GM12878 (cell line): Measurements from ENCODE around the gene FBLN1.

ENCODE experiments used
- ATF2 ChIP-seq: IDR thresholded peaks from 2 replicates; pipeline ENCODE4 v1.6.1; 2012; ENCODE audit warnings: low read length, inconsistent platforms
- CTCF ChIP-seq, 3 experiments: IDR thresholded peaks in 2 of 3; conservative IDR thresholded peaks in 1 of 3; 2 replicates each; pipeline ENCODE4 v1.5.1; 2011; ENCODE audit warnings: low read depth in 3 of 3, low read length in 3 of 3, mild to moderate bottlenecking in 3 of 3, control low read depth in 2 of 3, moderate library complexity in 2 of 3, inconsistent platforms in 1 of 3, mixed read lengths in 1 of 3; ENCODE audit not compliant: control insufficient read depth in 2 of 3, insufficient read depth in 1 of 3; ENCODE audit errors: extremely low read depth in 1 of 3
- EZH2 ChIP-seq: IDR thresholded peaks from 2 replicates; pipeline ENCODE4 v1.6.1; 2012; ENCODE audit warnings: low read depth, mild to moderate bottlenecking, control low read depth, inconsistent platforms, low read length, borderline replicate concordance; ENCODE audit not compliant: control insufficient read depth
- JUNB ChIP-seq: IDR thresholded peaks from 2 replicates; pipeline ENCODE4 v1.6.1; 2016; ENCODE audit warnings: antibody characterized with exemption, mild to moderate bottlenecking
- NR2C2 ChIP-seq: IDR thresholded peaks from 2 replicates; pipeline ENCODE4 v1.6.1; 2011; ENCODE audit warnings: borderline replicate concordance, low read depth; ENCODE audit not compliant: control insufficient read depth, insufficient read length
- TARDBP ChIP-seq: IDR thresholded peaks from 2 replicates; pipeline ENCODE4 v1.6.1; 2016; ENCODE audit warnings: borderline replicate concordance

DNA sequence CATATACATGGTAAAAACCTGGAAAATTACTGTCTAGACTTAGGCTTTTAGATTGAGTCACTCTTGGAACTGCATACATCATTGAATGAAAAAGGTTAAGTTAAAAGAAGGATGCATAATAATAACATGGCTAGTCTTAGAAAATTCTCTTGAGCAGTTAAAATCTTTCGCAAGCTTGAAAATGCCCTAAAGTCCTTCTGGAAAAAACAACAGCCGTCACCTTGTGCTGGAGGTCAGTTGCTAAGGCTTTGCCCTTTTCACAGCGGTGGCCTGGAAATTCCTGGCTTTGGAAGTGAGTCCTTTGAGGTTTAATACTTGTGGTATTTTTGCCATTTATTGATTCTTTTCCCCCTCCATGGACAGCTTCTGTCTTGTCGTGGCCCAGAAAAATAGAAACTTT is 17.4 kb upstream of the FBLN1 start:
- TF ChIP-seq NR2C2 (no peak), TARDBP (no peak), CTCF (IDR thresholded peaks at IDR 0.05 in 2 of 3, conservative IDR thresholded peaks at IDR 0.05 in 1 of 3; ENCODE audit: control insufficient read depth in 2 of 3, extremely low read depth in 1 of 3, insufficient read depth in 1 of 3, low read depth in 3 of 3, low read length in 3 of 3) (no peak), EZH2 (no peak), JUNB (no peak), ATF2 (no peak)
